Hematopoietic multipotent progenitor cell treated with erythropoietin and hydrocortisone succinate and interleukin-3 and kit ligand, for 4 days (in vitro differentiated cells): Measurements from ENCODE around the gene COL4A2.

Experiments used
- DNase-seq: peaks from one replicate; pipeline ENCODE4 v3.0.0-alpha.2; 2015

Gene COL4A2

DNA sequence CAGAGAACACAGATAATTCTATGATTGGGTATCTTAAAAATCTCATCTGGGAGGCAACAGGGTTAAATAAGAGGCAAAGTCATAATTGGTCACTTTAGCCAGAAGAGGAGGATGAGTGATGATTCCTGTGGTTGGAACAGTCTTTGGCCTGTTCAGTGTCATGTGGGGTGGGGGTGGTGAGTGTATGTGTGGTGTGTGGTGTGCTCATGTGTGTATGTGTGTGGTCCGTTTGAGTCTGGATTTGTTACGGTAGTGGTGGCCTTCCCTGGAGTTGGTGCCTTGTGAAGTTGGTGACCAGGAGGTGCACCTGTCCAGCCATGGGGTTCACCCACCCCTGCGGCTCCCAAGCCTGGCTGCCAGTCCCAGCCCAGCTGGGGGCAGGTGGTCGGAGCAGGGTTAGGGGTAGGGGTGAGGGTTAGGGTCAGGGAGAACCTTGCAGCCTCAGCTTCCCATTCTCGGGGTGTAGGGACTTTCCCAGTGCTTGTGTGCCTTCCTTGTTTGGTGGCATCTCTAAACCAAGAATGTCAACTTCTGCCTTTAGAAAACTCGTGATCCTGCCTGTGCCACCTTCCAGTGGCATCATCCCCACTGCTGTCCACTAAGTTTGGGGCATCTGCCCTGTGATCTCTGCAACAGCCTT, 156.9 kb downstream of the COL4A2 start:
- DNase-seq = no peak

DNA sequence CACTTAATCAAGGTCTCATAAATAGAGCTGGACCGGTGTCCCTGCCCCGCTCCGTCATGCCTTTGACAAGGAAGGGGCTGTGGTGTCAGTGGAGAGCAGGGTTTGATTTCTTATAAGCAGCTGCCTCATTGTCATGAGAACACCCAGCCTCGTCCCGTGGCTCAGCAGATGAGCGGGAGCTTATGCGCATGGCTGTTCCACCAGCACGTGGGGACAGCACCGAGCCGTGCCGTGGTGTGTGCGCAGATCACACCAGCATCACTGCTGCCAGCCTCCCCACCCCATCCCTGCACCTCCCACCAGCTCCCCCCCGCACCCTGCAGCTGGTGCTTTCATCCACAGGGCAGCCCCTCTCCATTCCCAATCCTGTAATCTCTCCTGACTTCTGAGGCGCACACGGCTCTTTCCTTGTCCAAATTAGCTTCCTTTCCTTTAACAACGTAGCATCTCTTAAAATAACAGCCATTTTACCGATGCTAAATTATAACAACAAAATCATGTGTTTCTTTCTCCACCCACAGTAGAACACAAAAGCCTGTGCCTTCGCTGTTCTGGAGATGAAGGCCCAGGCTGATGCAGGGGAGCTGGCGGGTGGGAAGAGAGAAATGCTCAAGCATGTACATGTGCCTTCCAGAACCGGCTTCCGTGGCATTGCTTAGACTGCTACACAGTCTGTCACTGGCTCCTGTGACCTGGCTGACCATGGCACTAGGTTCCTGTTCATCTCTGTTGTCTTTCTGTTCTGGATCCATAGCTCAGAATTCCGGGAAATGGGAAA, 157.7 kb downstream of the COL4A2 start:
- no peak for DNase-seq

DNA sequence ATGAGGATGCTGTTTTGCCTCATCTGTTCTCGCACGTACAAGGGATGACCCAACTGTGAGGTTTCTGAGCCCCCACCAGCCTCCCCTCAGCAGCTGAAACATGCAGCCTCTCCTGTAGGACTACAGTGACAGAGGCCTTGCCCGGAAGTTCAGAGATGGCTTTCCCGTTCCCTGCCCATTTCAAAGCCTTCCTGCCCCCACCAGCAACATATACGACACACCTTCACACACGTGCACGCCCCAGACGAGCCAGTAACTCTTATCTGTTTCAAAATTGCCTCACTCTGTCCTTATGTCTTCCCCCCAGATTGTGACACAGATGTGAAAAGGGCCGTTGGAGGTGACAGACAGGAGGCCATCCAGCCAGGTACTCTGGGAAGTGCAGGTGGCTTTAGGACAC, 158.6 kb downstream of the COL4A2 start:
- DNase-seq = no peak

- DNase-seq = no peak
Observed at GRCh38 chr13:110466266-110466915, 159.3 kb downstream of the COL4A2 start.

DNA sequence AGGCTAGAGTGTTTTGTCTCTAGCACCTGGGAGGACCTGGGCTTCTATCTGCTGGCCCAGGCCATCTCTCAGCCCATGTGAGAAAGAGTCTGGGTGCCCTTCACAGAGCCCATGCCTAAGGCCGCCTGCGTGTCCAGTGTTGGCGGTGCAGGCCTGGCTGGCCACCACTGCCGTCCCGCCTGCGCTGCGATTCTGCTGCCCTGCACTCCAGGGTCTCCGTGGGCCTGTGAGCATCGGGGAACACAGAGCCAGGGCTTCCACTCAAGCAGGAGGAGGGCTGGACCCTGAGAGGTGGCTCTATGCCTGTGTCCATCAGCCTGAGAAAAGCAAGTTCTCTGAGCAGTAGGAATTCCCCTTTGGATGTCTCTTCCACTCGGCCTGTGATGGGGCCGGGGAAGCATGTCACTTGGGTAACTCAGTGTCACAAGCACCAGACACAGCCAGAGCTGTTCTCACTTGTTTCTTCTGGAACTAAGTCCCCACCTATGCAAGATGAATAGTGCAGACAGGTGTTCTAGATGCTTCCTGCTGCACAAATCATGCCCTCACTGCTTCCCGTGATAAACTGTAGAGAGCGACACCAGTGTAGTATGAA, 160.5 kb downstream of the COL4A2 start:
- no peak for DNase-seq

DNA sequence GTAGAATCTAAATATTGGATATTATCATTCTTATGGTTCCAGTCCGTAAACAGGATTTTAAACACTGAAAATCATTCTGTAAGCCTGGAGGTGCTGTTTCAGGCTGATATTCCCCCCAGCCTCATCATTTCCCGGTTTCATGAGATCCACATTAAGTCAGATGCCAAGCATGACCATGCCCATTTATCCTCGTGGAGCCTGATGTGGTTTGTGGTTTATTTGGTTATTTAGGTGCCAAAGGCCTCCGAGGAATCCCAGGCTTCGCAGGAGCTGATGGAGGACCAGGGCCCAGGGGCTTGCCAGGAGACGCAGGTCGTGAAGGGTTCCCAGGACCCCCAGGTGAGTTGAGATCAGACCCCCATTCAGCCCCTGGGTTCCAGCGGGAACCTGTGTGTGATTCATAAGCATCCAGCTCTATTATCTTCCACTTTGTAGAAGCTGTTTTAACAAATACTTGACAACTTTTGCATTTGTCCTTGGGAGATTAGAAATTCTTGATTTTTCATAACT, 162.0 kb downstream of the COL4A2 start:
- no peak for DNase-seq

DNA sequence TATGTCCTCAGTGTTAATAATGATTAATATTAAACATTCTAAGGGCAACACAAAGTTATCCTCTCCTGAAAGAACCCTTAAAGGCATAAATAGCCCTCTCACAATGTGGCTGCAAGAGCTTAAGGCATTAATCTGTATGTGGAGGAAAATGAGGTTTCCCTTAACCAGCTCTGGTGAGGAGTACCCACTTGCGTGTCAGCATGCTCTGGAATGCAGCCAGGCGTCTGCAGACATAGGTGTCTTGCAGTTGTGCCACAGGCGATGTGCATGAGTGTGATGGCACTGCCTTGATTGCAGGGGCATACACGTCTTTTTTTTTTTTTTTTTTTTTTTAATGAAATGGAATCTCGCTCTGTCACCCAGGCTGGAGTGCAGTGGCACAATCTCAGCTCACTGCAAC, 162.5 kb downstream of the COL4A2 start:
- DNase-seq = no peak

GRCh38 chr13:110470272-110471009, 163.4 kb downstream of the COL4A2 start:
- DNase-seq = no peak

- peak; percentile 8 for DNase-seq
Observed at GRCh38 chr13:110471156-110471832, 164.2 kb downstream of the COL4A2 start.

- peak; percentile 68 for DNase-seq
Observed at GRCh38 chr13:110471833-110472162, 164.7 kb downstream of the COL4A2 start.

GRCh38 chr13:110472904-110473563, 165.9 kb downstream of the COL4A2 start:
- DNase-seq = no peak

- DNase-seq = no peak
Observed at GRCh38 chr13:110474713-110475112, 167.6 kb downstream of the COL4A2 start.

GRCh38 chr13:110475117-110475516, 168.0 kb downstream of the COL4A2 start:
- DNase-seq = no peak

GRCh38 chr13:110475550-110476219, 168.6 kb downstream of the COL4A2 start:
- no peak for DNase-seq

GRCh38 chr13:110476220-110476617, 169.1 kb downstream of the COL4A2 start:
- no peak for DNase-seq

- DNase-seq = no peak
Observed at GRCh38 chr13:110477706-110478245, 170.7 kb downstream of the COL4A2 start.

- DNase-seq = no peak
Observed at GRCh38 chr13:110478405-110479214, 171.5 kb downstream of the COL4A2 start.

GRCh38 chr13:110479215-110479545, 172.1 kb downstream of the COL4A2 start:
- DNase-seq = no peak

DNA sequence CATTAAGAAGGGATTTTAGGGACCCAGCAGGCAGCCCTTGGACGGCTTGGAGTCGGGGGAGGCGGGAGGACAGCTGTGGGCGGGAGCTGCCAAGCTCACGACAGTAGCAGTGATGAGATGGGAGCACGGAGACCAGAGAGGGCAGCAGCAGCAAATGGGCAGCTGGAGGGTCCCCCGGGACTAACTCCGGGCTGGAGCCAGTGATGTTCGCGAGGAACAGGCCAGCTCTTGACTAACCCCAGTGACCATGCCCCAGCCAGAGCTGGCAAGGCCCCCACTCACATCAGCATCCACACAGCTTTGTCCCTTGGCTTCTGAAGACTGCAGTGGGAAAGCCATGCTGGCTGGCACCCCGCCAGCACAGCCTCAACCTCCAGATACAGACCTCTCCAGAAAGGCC, 172.6 kb downstream of the COL4A2 start:
- DNase-seq = no peak

GRCh38 chr13:110480161-110480560, 173.1 kb downstream of the COL4A2 start:
- no peak for DNase-seq
